Fibroblast of villous mesenchyme (primary cell): Measurements from ENCODE around the gene ASB16. TPM values are rescaled to one million over a fixed set of nuclear protein-coding genes. Genes with fewer than 3 reads are reported as not detected.
A peak's percentile ranks its signal among the peaks of the same experiment; 100 is the strongest.

Experiments
- DNase-seq: peaks from one replicate; pipeline ENCODE4 v3.0.0-alpha.2; 2010; ENCODE audit warnings: low read depth
- H3K4me3 ChIP-seq: 2 replicates; pipeline ENCODE4 v1.5.1; 2011; ENCODE audit warnings: low read depth, mild to moderate bottlenecking, low read length
- CTCF ChIP-seq: IDR thresholded peaks from 2 replicates; pipeline ENCODE4 v1.5.1; 2012; ENCODE audit warnings: low read depth, mild to moderate bottlenecking, low read length; ENCODE audit not compliant: insufficient read depth
- small RNA-seq: library from RNA; depleted of rRNA; stranded (forward); fragments of <200 nt; gene quantifications from one replicate; pipeline ENCODE3, GENCODE V24; 2012
- total RNA-seq: library from RNA; depleted of rRNA; stranded (reverse); fragments of >200 nt; gene quantifications from 2 replicates; pipeline ENCODE4 v1.2.3, GENCODE V29; 2012

Gene ASB16
- total RNA-seq, 1 donor, result not detected

GRCh38 chr17:44221084-44221861 lies 50.8 kb downstream of the ASB16 start:
- peak; percentile 87 for DNase-seq
- TF ChIP-seq CTCF, result no peak
- H3K4me3 ChIP-seq, result peak overlapping the region; percentile 86

- no peak for TF ChIP-seq CTCF
- DNase-seq, result no peak
- peak overlapping the region; percentile 86 for H3K4me3 ChIP-seq
These were observed 51.3 kb downstream of the ASB16 start for GRCh38 chr17:44221862-44222111.

- DNase-seq, result peak; percentile 79
- peak overlapping the region; percentile 86 for H3K4me3 ChIP-seq
- TF ChIP-seq CTCF, result peak; percentile 32
These were observed 51.8 kb downstream of the ASB16 start for GRCh38 chr17:44222112-44222869.

DNA sequence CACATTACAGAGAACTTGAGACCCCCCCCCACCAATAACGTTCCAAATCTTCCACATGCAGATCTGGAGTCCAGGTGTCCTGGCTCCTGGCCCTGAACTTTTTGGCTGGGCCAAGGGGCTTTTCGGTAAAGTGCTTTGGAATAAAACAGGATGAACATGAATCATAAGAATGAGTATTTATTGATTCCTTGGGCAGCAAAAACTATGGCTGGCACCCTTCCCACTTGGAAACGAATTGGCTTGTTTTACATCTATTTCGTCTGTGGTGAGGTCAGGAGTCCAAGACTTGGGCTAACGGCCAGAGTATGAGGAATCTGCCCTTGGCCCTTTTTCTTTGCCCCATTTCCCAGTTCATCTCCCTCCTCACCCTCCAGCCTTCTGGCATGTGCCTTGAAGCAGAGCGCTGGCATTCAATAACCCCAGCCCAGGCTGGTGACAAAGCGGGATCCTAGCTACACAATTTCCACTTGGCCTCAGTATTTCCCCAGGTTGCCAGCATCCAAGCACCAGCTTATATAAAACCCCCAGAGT lies 53.1 kb downstream of the ASB16 start:
- H3K4me3 ChIP-seq, result no peak overlapping the region
- peak; percentile 20 for DNase-seq
- no peak for TF ChIP-seq CTCF

Small RNA genes within 50 kb of the gene (small RNA-seq; reads per million reads assigned to genes)
- gene MIR6782, result 0.38 reads per million
- not detected for gene RNU6-131P

Other genes starting within 250 kb of the ASB16 start
- gene PPY, start 228.2 kb upstream of the ASB16 start, total RNA-seq, result not detected in 2 replicates
- not detected in 2 replicates for gene PYY, start 216.8 kb upstream of the ASB16 start, total RNA-seq
- gene NAGS, start 166.1 kb upstream of the ASB16 start, total RNA-seq, result 0.43 and 0.64 TPM in 2 replicates
- 40.2 and 40.3 TPM in 2 replicates for gene TMEM101, start 155.7 kb upstream of the ASB16 start, total RNA-seq
- gene LSM12, start 104.0 kb upstream of the ASB16 start, total RNA-seq, result 53.5 and 82.5 TPM in 2 replicates
- gene G6PC3, start 100.0 kb upstream of the ASB16 start, total RNA-seq, result 27.4 and 27.6 TPM in 2 replicates
- gene HDAC5, start 47.1 kb upstream of the ASB16 start, total RNA-seq, result 36.7 and 62.8 TPM in 2 replicates
- gene HROB, start 28.8 kb upstream of the ASB16 start, total RNA-seq, result 3.0 and 3.2 TPM in 2 replicates
- gene TMUB2, start 16.3 kb downstream of the ASB16 start, total RNA-seq, result 19.0 and 28.1 TPM in 2 replicates
- 43.6 and 48.3 TPM in 2 replicates for gene ATXN7L3, start 29.2 kb downstream of the ASB16 start, total RNA-seq
- gene UBTF, start 49.0 kb downstream of the ASB16 start, total RNA-seq, result 46.1 and 46.6 TPM in 2 replicates
- not detected in 2 replicates for gene SLC4A1, start 97.4 kb downstream of the ASB16 start, total RNA-seq
- under 0.01 TPM in 1 of 2 replicates, not detected in the other for gene RUNDC3A, start 137.9 kb downstream of the ASB16 start, total RNA-seq
- 58.9 and 61.7 TPM in 2 replicates for gene SLC25A39, start 154.1 kb downstream of the ASB16 start, total RNA-seq
- 165 and 256 TPM in 2 replicates for gene GRN, start 174.6 kb downstream of the ASB16 start, total RNA-seq
- gene FAM171A2, start 193.1 kb downstream of the ASB16 start, total RNA-seq, result 0.86 and 2.6 TPM in 2 replicates
- gene ITGA2B, start 218.9 kb downstream of the ASB16 start, total RNA-seq, result under 0.01 TPM in 2 replicates